Ammon's horn (tissue), 1 donor: ENCODE data around the gene TMEM98.
A peak's percentile ranks its signal among the peaks of the same experiment; 100 is the strongest.
"Not testable (repeated sequence)": the region's sequence is repeated elsewhere in the genome, so short reads cannot be mapped to it uniquely, and the experiment has no call there.

ENCODE experiments used
- DNase-seq: peaks from one replicate; pipeline ENCODE4 v3.0.0-alpha.2; 2016; ENCODE audit warnings: low spot score

The TMEM98 gene

DNA sequence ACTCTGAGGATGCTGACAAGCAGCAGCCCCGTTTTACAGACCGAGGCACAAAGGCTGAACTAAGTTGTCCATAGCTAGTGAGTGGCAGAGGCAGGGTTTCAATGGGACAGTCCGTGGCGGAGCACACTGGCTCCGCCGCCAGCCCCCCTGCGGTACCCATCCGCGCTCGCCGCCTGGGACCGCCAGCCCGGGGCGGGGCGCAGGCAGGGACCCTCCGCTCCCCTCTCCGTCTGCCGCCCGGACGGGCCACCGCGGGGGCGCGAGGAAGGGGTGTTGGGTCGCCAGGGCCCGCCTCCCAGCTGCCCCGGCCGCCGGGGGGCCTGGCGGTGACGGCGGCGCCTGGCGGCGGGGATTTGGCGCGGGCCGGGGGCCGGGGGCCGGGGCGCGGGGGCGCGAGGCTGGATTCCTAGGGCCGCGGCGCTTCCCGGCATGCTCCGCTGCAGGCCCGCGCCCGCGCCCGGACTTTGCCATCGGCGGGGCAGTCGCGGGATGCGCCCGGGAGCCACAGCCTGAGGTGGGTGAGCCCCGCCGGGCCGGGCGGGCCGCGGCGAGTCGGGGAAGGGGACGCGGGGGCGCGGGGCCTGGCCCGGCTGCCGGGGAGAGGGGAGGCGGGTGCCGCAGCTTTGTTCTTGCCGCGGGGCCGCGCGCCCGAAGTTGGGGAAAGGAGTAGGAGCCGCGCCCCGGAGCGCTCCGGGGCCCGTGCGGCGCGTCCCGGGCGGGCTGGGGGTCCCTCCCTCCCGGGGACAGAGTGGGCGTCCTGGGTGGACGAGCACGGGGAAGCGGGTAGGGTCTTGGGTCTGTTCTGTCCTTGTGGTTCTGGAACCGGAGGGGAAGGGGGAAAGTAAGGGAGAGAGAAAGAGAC, at the start of gene TMEM98:
Gene TMEM98, plus strand, starts transcription at position 430 of the 862 bp plus-strand sequence. CDS start 3,376 bp downstream, outside the sequence.
- peak; percentile 74 for DNase-seq

DNA sequence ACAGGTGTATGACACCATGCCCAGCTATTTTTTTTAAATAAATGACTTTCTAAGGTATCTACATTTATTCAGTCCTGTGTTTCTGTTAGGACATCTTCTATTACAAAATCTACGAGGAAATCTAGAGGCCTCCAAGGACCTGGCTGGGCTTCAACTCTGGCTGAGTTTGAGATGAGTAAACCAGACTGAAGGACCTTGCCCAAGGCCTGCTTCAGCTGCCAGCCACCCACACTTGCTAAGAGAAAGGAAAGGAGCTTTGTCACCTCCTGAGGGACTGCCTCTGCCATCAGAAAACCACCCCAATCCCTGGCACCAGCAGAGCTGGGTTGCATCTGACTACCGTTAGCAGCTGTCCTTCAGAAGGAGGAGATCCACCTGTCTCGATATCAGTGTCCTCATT, 49.7 kb upstream of the TMEM98 start:
- DNase-seq = no peak

DNA sequence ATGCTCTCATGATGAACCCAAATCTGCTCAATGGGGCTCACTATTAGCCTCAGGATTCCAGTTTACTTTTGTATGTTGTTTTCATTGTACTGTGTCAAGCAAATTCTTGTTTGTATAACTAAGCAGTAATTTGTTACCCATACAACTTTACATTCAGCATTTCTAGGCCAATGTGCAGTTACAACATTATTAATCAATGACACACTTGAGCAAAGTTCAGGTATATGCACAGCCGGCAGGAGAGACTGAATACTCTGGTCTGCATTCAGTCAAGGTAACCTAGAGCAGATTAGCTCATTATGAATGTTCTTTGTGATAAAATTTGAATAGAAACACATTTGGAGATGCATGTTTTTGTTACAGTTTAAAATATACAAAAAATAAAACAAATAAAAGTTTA, 48.8 kb upstream of the TMEM98 start:
- DNase-seq = no peak

GRCh38 chr17:32880671-32881453, 47.1 kb upstream of the TMEM98 start:
- no peak for DNase-seq

DNA sequence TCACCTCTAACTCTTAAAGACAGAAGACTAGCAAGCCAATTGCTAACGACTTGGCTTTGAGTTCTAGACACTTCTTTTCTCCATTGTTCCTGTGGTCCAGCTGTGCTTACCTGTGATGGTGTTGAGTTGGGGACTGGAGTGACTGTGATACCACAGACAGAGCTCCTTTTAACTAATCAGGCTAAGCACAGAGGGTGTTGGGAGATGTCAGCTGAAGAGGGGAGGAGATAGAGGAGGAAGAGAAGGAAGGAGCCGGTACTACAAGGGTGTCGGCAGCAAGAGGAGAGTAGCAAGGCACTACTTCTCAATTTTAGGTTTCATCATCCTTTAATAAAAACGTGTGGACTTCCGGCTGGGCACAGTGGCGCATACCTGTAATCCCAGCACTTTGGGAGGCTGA, 45.9 kb upstream of the TMEM98 start:
- DNase-seq = no peak

DNA sequence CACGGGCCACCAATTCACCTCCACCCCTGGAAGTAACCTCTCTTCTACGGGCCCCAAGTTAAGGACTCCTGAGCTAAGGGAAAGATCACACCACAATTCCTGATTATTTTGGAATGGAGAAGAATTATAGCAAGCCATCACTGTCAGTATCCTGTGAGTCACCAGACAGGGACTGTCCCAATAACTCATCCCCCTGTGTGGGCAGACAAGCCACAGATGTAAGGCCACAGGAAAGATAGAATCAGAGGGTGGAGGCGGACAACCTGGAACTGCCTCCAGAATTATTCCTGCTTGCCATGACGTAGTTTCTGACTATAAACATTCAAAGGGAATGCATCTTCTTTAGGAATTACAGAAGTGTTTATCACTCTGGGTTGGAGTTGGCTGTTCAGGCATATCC, 45.2 kb upstream of the TMEM98 start:
- no peak for DNase-seq

DNA sequence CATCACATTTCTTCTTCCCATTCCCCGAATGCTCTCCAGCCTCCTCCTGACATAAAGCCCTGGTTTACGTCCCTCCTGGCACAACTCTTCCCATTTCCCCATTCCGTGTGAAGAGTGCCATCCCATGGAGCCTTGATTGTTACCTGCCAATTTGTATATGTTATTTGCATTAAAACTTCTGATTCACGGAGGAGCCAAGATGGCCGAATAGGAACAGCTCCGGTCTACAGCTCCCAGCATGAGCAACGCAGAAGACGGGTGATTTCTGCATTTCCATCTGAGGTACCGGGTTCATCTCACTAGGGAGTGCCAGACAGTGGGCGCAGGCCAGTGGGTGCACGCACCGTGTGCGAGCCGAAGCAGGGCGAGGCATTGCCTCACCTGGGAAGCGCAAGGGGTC, 41.0 kb upstream of the TMEM98 start:
- DNase-seq = not testable (repeated sequence)

DNA sequence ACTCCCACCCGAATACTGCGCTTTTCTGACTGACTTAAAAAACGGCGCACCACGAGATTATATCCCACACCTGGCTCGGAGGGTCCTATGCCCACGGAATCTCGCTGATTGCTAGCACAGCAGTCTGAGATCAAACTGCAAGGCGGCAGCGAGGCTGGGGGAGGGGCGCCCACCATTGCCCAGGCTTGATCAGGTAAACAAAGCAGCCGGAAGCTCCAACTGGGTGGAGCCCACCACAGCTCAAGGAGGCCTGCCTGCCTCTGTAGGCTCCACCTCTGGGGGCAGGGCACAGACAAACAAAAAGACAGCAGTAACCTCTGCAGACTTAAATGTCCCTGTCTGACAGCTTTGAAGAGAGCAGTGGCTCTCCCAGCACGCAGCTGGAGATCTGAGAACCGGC, 40.5 kb upstream of the TMEM98 start:
- not testable (repeated sequence) for DNase-seq

DNA sequence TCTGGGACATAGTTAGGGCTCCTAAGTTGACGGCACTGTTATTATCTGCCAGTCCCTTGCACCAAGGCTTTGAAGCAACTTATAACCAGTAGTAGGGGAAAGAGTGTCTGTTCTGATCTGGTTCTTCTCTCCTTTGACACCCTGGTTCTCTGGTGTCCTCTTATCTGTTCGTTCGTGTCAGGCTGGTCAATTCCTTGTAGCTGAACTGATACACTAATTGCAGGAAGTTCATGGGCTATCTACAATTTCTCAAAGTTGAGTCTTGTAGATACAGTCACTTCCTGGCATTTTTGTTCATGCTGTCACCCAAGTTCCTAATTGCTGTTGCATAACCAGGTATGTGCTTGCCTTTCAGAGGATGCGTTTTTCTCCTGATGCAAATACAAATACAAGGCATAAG, 33.7 kb upstream of the TMEM98 start:
- DNase-seq = no peak

GRCh38 chr17:32896647-32897258, 31.2 kb upstream of the TMEM98 start:
- DNase-seq = no peak

DNA sequence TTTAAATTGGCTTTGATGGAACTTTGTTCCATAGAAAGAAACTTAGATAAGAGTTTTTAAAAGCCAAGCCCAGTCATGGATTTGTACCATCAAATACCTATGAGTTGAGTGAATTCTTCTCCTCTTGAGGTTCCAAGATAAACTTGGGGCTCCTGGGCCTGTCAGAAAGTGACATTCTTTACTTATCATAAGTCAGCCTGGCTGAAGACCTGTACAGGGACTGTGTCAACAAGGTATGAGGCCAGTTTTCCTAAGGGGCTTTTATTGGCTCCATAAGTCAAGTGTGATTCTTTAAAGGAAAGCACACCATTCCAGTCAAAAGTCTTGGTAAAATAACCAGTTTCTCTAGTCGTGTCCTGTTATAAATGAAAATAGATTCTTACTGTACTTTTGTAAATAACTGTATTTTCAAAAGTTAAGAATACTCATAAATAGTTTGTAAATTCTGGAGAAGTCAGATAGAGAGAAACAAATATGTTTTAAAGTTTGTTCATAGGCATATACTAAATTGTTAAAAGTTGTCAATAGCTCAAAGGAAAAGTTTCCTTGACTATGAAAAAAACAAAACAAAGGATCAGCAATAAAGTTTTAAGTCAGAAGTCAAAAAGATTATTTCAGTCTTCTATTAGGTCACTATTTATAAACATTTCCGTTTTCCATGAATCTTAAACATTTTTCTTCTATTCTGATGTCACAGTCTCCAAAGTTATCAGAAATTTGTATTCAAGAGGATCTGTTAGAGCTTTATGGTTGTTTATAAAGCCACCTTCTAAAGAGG, 28.5 kb upstream of the TMEM98 start:
- DNase-seq = no peak

DNA sequence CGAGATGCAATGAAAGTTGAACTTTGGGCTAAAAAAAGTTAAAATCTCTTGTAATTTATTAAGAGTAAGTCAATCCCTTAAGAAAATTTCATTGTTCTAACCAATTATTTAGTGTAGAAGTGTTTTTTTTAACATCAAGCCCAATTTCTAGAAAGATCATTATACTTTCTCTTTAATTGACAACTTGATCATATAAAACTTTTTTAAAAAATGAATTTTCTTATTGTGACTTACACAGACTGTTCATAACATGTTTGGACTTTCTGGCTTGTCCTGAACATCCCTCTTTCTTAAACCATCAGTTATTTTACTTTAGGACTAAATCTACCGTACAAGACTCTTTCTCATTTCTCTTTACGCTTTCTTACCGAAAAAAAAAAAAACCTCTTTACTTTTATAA, 26.2 kb upstream of the TMEM98 start:
- DNase-seq = no peak

GRCh38 chr17:32903774-32904673, 23.9 kb upstream of the TMEM98 start:
- no peak for DNase-seq

GRCh38 chr17:32904891-32905290, 23.1 kb upstream of the TMEM98 start:
- DNase-seq = no peak

DNA sequence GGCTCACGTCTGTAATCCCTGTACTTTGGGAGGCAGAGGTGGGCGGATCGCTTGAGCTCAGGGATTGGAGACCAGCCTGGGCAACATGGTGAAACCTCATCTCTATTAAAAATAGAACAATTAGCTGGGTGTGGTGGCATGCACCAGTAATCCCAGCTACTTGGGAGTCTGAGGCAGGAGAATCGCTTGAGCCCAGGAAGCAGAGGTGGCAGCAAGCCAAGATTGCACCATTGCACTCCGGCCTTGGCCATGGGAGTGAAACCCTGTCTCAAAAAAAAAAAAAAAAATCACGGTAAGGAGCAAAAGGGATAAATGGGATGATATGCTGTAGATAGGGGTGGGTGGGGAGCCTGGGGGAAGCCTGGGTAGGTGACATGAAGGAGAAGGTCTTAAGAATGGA, 20.4 kb upstream of the TMEM98 start:
- no peak for DNase-seq

DNA sequence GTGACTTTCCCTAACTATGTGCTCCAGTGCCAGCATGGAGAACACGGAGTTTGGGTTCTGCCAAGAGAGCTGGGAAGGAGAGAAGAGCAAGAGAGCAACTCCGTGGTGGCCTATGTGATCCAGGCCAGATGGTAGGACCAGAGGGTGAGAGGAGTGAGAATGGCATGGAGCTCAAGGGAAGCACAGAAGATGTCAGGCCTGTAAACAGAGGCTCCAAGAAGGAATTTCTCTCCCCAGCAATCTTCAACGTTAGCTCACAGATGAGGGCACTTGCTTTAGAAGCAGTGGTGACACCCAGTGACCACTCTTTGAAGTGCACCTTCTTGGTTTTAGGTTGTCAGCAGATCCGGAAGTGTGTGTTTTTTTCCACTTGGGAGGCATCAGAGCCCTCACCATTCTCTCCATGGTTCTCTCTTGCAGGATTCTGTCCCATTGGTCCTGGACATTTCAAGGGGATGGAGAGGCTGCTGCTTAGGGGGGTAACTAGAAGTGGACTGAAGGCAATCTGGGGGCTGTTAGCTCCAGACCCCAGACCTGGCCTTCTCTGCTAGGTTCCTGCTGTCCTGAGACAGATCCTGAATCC, 18.1 kb upstream of the TMEM98 start:
- peak; percentile 88 for DNase-seq

- no peak for DNase-seq
Measured at GRCh38 chr17:32910769-32911168, 17.2 kb upstream of the TMEM98 start.

DNA sequence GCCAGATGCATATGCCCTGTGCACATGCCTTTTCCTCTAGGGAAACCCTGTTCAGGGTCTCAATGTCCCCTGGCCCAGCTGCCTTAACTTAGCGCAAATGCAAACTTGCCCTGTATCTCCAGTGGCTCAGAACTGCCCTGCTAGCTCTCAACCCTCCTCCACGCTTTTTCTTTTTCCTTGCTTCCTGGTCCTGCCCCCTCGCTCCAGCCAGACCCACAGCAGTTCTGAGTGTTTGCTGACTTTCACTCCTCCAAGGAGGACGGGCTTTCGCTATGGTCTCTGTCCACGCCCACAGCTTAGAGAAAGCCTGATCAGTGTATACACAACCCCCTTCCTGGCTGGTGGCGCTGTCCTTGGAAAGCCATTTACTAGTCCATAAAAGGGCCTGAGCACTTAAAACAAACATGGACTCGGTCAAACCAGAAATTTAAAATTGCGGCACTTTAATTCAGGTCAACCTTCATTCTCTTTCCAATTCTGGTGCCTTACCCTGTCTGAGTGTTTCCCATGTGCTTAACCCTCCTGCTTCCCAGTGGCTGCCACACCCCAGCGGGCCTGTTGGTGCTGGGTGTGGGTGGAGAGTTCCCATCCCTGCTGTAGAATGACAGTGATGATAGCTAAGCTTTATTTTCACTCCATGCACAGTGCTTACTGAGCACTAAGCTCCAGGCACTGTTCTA, 15.6 kb upstream of the TMEM98 start:
- no peak for DNase-seq

DNA sequence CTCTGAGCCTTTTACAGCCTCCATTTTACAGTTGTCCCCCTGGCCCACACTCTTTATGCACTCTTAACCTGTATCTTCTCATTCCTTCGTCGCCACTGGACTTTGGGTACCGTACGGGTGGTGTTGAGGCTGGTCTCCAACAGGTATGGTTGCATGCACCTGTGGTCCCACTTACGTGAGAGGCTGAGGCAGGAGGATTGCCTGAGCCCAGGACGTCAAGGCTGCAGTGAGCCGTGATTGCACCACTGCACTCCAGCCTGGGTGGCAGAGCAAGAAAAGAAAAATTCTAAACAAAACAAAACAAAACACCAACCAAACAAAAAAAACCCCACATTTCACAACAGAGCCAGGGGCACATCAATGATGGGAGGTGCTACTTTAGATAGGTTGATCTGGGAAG, 14.4 kb upstream of the TMEM98 start:
- no peak for DNase-seq

- DNase-seq = no peak
Measured at GRCh38 chr17:32914181-32914580, 13.8 kb upstream of the TMEM98 start.
